Adipose tissue (tissue), 3 donors: ENCODE data around the gene MYO7B. TPM values are rescaled to one million over a fixed set of nuclear protein-coding genes. Genes with fewer than 3 reads are reported as not detected.

Experiments used
- H3K27ac ChIP-seq: one replicate; pipeline ENCODE4 v1.5.1; 2013; ENCODE audit warnings: low read depth, low read length
- WGBS, 3 donors: extraction: QIAGEN DNeasy Blood & Tissue Kit; methylation state at CpG; one replicate each; pipeline ENCODE4 v1.1.7; 2013; 5-methylcytosine and 5-hydroxymethylcytosine counted together
- polyA plus RNA-seq, 3 donors: library from polyadenylated mRNA; stranded (reverse); fragments of 200-250 nt; gene quantifications; one replicate each; pipeline ENCODE4 v1.2.3, GENCODE V29; 2013
- donor health status: healthy with polysubstance abuse.
- donor health status: Bipolar disorder and iron deficiency.
- donor health status: healthy.

Gene MYO7B
- polyA plus RNA-seq = 1 to 10 TPM in 2 of 3 donors, under 1 TPM in 1; 0.40 to 2.2 (median 2.1) TPM

DNA sequence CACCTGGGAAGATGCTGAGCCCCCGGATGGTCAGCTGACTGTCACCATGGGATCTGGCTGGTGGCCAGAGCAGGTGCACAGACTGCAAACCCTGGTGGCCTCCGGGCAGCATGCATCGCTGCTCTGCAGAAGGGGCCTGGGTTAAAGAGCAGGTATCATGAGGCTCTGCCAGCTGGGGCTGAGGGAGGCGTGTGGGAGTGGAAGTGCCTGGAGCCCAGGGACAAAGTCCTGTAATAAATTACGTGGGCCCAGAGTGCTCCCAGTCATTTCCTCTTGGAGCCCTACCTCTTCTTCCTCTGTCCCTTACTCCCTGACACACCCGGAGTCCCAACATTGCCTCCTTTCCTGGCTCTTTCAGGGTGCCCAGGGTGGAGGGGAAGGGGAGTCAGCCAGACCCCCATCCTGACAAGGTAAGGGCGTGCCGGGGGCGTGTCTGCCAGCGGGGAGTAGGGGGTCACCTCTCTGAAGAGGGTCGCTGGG lies at the start of gene MYO7B:
Gene MYO7B (plus strand): TSS at position 262 of the 480 bp plus-strand sequence. CDS start 24,040 bp downstream, outside the sequence.
- whole genome bisulfite sequencing, 3 donors = 53 to 78% (median 74%) methylated on average over 11 of the region's 11 CpGs
- H3K27ac ChIP-seq = no peak within 1 kb of the TSS

DNA sequence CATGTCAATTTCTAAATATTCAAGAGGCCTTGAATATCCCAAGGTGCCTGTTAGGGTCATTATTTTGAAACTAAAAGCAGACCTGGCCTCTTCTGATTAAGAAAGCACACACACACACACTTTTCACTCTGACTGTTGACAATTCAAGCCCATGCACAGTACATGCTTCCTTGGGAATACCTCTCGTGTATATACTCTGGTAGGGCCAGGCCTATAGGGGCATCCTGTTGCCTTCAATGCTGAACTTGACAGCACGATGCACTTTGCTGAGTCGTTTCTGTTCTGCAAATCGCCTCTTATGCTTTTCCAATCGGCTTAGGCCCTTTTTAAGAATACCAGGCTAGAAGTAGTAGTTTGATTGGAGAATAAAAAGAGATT lies 49.8 kb upstream of the MYO7B start:
- no peak overlapping the region for H3K27ac ChIP-seq
- WGBS, 3 donors = 58 to 77% (median 68%) methylated on average over 5 of the region's 5 CpGs

DNA sequence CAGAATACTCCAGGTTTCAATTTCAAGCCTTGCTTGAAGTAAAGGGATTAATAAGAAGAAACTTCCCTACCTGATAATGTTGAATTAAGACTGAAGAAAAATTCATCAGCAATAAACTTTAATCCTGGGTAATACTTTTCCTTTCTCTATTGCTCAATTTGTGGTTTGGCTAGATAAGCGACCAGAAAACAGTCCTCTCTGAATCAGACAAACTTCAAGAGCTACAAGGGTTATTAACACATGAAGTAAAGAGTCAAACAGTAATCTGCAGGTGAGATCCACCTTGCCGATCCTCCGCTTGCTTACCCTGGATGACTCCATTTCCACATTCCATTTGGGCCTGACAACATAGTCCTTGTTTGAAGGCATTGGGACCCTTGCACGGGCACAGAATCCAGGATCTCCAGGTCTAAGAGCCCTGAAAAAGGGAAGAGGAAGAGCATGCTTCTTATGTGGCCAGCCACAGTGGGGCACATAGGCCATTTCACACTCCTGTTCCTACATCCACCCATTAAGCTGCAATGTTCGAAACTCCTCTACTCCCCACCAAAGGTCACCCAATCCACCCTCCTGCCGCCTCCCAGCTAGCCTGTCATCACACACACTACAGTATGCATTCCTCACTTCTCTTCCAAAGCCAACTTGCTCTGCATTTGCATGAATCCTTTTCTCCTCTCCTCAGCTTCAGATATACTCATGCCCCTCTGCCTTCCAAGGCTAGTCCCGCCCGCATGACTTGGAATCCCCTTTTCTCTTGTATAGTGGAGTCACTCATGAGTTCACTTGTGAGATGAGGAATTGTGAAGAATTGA lies 49.0 kb upstream of the MYO7B start:
- WGBS, 3 donors = 69 to 93% (median 76%) methylated on average over 8 of the region's 8 CpGs
- no peak overlapping the region for H3K27ac ChIP-seq

DNA sequence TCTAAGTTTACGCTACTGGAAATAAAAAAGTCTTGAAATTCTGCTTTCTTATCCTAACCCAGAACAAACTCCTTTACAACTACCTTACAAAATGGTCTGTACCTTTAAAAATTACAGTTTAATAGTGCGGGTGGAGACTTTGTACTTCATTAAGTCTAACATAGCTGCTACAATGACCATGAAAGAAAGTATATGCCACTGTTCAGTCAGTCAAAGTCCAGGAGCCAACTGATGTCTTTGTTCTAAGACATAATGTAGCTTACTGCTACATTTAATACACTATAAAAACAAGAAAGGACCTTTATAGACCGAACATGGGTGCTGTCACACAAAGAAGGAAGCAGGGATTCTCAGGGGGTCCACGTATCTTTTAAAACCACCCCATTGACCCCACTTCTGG lies 45.2 kb upstream of the MYO7B start:
- 88 to 93% (median 91%) methylated on average over 4 of the region's 4 CpGs for WGBS, 3 donors

DNA sequence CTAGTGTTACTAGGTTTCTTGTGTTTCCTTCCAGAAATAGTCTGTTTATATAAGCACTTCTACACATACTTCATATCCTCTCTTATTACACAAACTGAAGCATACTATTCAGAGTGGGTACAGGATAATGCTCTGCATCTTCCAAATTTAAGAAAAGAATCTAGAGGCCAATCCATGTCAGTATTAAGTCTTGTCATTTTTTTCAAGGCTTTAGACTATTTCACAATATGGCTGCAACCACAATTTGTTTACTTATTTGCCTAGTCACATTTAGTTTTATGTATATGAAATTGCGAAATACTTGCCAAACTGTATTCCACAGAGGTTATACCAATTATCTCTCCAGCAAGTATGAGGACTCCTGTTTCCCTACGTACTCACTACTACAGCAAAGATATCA lies 37.1 kb upstream of the MYO7B start:
- WGBS, 3 donors = 71 to 75% (median 72%) methylated on average over 2 of the region's 2 CpGs

More for the DNA sequence above, 45.2 kb upstream of the MYO7B start:
- H3K27ac ChIP-seq = no peak overlapping the region

DNA sequence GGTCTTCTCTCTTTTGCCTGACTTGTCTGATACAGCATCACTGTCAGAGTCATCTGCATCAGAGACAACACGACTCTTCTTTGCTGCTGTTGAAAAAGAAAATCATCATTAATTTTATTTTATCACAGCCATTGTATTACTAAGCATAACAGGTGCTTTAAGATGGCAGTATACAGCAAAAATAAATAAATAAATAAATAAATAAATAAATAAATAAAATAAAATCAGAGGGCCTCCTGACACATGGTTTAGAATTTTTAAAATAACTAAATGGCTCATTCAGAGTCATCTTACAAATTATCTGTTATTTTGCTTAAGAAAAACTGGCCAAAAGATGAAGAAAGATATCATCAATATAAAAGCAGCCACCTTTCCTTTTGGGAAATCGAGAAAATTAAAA lies 32.0 kb upstream of the MYO7B start:
- 96 to 98% (median 97%) methylated on average over 2 of the region's 2 CpGs for WGBS, 3 donors
- H3K27ac ChIP-seq = no peak overlapping the region

More for the DNA sequence above, 37.1 kb upstream of the MYO7B start:
- no peak overlapping the region for H3K27ac ChIP-seq

DNA sequence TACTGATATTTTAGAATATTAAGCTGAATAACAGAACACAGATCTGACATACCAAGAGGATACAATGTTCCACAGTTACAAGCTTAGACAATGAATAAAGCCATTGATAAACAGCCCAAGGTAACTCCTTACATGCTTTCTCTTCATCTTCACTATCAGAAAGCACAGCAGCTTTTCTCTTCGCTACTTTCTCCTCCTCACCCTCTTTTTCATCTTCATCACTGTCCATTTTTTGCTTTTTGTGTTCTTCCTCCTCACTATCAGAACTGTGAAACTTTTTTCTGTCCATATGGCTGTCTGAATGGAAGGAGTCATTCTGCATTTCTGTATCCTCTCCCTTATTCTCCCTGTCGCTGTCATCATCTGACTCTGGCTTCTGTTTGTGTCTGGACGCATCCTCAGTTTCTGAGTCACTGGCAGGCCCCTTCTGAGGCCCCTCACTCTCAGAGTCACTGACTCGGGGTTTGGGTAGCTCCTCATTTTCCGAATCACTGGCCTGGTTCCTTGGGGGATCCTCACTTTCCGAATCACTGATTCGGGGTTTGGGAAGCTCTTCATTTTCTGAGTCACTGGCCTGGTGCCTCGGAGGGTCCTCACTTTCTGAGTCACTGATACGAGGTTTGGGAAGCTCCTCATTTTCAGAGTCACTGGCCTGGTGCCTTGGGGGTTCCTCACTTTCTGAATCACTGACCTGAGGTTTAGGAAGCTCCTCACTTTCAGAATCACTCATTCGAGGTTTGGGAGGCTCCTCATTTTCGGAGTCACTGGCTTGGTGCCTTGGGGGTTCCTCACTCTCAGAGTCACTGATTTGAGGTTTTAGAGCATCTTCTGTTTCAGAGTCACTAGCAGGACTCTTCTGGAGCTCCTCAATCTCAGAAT lies 30.7 kb upstream of the MYO7B start:
- H3K27ac ChIP-seq = no peak overlapping the region
- 86 to 95% (median 90%) methylated on average over 11 of the region's 11 CpGs for WGBS, 3 donors

DNA sequence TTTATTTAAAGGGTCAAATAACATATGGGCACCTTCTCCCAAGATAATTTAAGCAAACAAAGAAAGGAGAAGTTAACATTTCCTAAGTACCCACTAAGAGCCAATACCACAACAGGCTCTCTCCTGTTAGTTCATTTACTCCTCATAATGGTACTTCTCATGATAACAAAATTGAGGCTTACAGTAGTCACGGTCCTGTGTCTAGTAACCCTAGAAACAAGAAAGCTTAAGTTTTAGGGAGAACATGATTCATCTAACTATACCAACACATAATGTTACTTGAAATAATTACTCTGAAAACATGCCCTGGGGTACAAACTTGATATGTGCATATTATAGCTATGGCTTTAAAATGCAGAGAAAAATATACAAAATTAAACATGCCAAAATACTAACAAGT lies 29.0 kb upstream of the MYO7B start:
- 55 to 81% (median 68%) methylated on average over 1 of the region's 1 CpG for WGBS, 3 donors
- no peak overlapping the region for H3K27ac ChIP-seq

DNA sequence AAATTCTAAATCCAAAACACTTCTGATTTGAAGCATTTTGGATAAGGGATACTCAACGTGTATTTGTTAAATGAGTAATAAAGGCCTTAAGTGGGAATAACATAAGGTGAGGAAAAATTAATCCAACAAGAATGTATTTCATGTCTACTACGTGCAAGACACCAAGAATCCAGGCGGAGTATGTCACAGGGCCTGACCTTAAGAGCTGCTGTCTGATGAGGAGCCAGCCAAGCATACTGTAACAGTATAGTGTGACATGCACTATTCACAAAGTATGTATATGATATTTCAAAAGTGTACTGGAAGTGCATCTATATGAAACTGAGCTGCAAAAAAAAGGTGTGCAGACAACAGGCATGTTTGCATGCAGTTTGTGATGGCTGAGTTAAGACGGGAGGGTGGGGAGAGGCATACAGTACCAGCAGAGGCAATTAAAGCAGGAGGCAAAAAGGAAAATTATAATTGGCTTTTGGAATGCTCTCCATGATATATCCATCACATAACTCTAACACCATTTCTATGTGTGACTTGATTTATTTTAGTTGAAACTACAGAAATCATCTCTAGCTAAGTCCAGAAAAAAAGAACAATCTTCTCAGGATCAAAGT lies 27.4 kb upstream of the MYO7B start:
- H3K27ac ChIP-seq = no peak overlapping the region
- 81 to 84% (median 84%) methylated on average over 4 of the region's 4 CpGs for WGBS, 3 donors

DNA sequence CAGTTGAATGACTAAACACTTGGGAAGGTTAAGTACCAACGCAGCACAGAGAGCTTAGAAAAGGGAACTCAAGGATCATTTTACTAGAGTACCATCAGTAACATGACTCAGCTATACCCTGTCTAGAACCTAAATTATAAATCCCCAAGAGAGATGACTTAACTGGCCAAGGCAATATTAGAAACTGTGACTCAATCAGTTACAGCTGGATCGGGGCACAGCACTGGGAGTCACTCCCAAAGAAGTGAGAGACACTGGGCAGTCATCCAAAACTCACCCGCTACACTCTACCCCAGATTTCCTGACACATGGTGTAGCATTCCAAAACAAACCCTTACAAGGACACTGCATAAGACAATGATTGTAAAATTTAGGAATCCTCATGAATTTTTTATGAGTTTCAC lies 26.9 kb upstream of the MYO7B start:
- no peak overlapping the region for H3K27ac ChIP-seq
- 5 to 16% (median 9%) methylated on average over 3 of the region's 3 CpGs for WGBS, 3 donors

DNA sequence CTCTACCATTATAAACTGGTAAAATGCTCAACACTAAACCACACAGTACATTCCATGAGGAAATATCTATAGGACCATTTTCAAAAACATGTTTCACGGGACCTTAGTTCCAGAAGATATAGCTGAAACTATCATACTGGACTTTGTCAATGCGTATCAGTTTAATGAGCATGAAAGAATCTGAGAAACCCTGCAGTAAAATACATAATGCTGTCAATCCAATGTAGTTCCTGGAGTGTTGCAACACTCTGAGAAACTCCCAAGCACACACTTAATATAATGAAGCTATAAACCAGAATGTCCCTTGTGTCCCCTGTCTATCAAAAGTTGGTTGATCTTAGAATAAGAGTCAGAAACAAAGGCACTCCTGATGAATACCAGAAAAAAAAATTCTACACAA lies 25.4 kb upstream of the MYO7B start:
- 68 to 95% (median 92%) methylated on average over 2 of the region's 2 CpGs for WGBS, 3 donors
- H3K27ac ChIP-seq = no peak overlapping the region

DNA sequence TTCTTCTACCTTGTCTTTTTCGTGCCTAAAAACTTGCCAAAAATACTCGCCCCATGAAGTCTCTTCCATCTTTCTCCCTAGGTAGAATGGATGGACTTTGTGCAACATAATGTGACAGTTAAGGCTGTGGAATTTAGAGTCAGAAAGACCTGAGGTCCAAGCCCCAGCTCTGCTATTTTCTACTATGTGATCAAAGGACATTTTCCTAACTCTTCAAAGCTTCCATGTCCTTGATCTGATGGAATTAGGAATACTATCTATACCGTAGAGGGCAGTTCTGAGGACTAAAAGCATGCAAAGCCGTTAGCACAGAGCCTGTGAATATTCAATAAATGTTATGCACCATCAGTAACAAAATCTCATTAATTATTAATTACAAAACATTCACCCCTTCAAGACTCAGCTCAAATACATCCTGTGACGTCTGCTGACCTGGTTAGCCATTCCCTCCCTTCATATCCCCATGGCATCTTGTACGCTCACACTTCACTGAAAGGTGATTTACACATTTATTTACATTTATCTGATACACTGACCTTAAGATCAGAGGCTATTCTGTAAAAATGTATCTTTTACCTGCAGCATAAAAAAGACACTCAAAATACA lies 24.3 kb upstream of the MYO7B start:
- WGBS, 3 donors = 83 to 94% (median 92%) methylated on average over 6 of the region's 6 CpGs
- no peak overlapping the region for H3K27ac ChIP-seq

DNA sequence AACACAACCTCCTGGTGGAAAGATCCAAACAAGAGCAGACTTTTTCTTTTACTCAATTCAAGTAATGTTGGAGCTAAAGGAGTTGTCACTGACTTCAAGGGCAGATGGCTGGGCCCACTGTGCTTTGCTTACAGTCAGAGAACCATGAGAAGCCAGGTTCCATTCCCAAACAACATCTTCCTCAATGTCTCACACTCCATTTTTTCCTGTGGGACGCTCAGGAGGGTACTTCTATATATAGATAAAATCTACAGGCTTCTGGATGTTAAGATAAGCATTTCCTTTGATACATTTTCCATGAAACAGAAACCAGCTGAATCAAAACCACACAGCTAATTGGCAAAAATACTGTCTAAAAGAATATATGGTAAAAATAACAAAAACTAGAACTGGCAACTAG lies 23.6 kb upstream of the MYO7B start:
- 50 to 81% (median 60%) methylated on average over 1 of the region's 1 CpG for WGBS, 3 donors
- no peak overlapping the region for H3K27ac ChIP-seq

DNA sequence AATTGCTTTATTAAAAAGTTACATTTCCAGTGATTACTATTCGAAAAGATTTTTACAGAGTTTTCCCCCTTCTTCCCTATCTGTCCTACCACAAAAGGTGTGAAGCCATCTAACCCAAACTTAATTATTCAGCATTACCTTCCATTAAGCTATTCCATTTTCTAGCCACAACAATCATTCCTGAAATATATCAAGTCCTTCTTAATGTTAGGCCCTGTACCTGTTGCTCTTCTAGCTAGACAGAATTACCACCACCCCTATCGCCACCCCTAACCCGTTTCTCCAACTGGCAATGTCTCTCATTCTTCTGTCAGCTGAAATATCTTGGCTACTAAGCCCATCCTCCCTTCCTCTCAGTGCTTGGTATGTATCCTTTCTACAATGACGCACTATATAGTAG lies 23.1 kb upstream of the MYO7B start:
- H3K27ac ChIP-seq = no peak overlapping the region
- 92 to 95% (median 95%) methylated on average over 4 of the region's 4 CpGs for WGBS, 3 donors

DNA sequence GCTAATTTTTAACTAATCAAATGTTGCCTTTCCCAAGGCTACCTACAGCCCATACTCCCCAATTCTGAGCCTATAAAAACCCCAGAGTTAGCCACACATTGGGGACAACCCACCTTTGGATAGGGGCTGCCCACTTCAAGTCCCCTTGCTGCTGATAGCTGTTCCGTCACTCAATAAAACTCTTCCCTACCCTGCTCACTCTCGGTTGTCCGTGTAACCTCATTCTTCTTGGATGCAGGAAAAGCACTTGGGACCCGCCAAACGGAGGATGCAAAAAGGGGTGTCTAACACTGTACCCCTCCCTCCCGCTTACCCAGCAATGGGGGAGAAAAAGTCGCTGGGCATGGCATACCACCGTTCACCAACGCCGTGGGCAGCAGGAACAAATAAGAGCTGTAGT lies 21.4 kb upstream of the MYO7B start:
- 68 to 83% (median 83%) methylated on average over 10 of the region's 10 CpGs for WGBS, 3 donors
- no peak overlapping the region for H3K27ac ChIP-seq

DNA sequence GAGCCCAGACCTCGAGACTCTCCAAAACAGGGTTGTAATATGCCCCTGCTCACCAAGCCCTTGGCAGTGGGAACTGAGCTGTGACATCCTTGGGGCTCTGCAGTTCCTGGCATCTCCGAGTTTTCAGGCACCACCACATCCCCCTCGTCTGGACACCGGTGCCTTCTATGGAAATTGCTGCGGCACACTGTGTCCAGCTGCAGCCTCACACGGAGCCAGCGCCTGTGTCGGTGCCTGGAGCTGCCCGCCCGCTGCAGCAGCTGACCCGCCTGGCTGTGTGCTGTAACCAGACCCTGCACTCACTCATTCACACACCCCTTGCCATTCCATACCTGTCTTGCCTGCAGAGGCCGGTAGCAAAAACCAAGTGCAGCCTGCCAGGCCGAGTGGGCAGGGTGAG lies 21.0 kb upstream of the MYO7B start:
- no peak overlapping the region for H3K27ac ChIP-seq
- 89 to 92% (median 91%) methylated on average over 12 to 13 of the region's 13 CpGs for WGBS, 3 donors

DNA sequence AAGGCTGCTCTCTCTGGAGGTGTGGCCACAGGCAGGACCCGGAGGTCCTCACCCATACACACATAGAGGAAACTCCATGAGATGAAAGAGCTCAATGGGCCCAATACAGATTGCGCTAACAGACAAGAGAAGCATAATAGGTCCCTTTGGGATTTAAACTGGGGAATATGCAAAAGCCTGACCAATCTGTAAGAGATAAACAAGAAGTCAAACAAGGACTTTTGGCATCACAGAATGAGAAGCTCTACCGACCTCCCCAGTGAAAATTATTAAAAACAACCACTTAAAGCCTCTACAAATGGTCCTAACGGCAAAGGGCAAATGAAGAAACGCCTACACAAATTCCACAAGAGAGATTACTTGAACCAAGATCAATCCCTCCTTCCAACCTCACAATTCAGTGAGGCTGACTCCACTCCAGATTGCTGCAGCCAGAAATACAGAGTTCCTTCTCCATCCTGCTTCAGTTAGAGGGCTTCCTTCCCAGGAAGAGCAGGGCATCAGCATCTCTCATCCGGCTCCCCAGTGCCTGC lies 20.0 kb upstream of the MYO7B start:
- H3K27ac ChIP-seq = no peak overlapping the region
- WGBS, 3 donors = 52 to 69% (median 56%) methylated on average over 6 of the region's 6 CpGs

DNA sequence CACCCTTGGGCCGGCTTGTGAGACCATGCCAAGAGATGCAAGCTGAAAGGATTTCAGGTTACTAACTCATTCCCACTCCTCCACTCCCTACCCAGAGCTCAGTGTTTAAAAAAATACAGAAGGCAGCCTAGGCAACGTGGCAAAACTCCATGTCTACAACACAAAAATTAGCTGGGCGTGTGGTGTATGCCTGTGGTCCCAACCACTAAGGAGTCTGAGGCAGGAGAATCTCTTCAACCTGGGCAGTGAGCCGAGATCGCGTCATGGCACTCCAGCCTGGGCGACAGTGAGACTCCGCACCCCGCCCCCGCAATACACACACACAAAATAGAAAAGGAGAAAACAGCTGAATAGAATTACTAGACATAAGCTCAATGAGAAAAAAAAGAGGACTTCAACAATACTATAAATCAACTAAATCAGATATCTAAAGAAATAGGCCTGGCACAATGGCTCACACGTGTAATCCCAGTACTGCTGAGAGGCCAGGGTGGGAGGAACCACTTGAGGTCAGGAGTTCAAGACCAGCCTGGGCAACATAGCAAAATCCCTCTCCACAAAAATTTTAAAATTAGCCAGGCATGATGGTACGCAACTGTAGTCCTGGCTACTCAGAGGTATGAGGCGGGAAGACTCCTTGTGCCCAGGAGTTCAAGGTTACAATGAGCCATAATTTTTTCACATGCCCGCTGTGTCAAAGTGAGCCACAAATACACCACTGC lies 19.3 kb upstream of the MYO7B start:
- H3K27ac ChIP-seq = no peak overlapping the region
- WGBS, 3 donors = 70 to 90% (median 72%) methylated on average over 14 of the region's 14 CpGs
